Effector memory CD4-positive, alpha-beta T cell (primary cell): ENCODE data around the gene RAB44.

Experiments
- DNase-seq, 3 donors: peaks; one replicate each; pipeline ENCODE4 v3.0.0-alpha.2; 2020
- H3K27ac ChIP-seq: 2 replicates; pipeline ENCODE4 v1.7.0; 2013; ENCODE audit warnings: mild to moderate bottlenecking, low read length, moderate library complexity; ENCODE audit not compliant: insufficient read depth, poor library complexity, severe bottlenecking
- H3K27me3 ChIP-seq: replicated peaks from 2 replicates; pipeline ENCODE4 v1.7.0; 2013; ENCODE audit warnings: mild to moderate bottlenecking, low read length; ENCODE audit not compliant: insufficient read depth, control insufficient read depth, poor library complexity, severe bottlenecking
- H3K36me3 ChIP-seq: 2 replicates; pipeline ENCODE4 v1.7.0; 2013; ENCODE audit warnings: mild to moderate bottlenecking, low read length, moderate library complexity; ENCODE audit not compliant: control insufficient read depth, insufficient read depth
- H3K4me1 ChIP-seq: 2 replicates; pipeline ENCODE4 v1.7.0; 2013; ENCODE audit warnings: low read length, mild to moderate bottlenecking; ENCODE audit not compliant: control insufficient read depth, insufficient read depth, poor library complexity, severe bottlenecking
- H3K4me3 ChIP-seq: 2 replicates; pipeline ENCODE4 v1.7.0; 2013; ENCODE audit warnings: low read length, low read depth, mild to moderate bottlenecking; ENCODE audit not compliant: insufficient read depth, poor library complexity, severe bottlenecking
- H3K9me3 ChIP-seq: 2 replicates; pipeline ENCODE4 v1.7.0; 2013; ENCODE audit warnings: mild to moderate bottlenecking, low read length, moderate library complexity; ENCODE audit not compliant: control insufficient read depth

The RAB44 gene

DNA sequence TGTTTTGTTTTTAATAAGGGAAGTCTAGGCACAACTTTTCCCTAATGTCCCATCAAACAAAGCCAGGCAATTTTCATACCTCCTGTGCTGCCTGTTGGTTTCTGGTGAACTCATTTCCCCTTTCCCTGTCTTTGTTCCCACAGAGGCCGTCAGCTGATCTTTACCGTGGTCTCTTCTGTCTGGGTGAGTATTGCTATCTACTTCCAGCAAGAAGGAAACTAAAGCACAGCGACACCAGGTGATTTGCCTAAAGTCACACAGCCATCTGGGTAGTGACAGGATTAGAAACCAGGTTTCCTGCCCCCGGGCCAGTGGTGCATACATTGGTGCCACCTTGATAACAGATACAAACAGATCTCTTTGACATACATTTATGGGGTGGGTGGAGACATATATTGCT, 59.6 kb downstream of the RAB44 start:
- Histone ChIP-seq H3K36me3 (no peaks in the 10 kb centered on the region), H3K27me3 (no peaks in the 10 kb centered on the region), H3K27ac (peak overlapping the region; percentile 88), H3K9me3 (no peaks in the 10 kb centered on the region), H3K4me3 (no peak overlapping the region), H3K4me1 (peaks cover 61% of the 10 kb centered on the region)
- DNase-seq: peak; percentile 38 to 42 (median 40)

DNA sequence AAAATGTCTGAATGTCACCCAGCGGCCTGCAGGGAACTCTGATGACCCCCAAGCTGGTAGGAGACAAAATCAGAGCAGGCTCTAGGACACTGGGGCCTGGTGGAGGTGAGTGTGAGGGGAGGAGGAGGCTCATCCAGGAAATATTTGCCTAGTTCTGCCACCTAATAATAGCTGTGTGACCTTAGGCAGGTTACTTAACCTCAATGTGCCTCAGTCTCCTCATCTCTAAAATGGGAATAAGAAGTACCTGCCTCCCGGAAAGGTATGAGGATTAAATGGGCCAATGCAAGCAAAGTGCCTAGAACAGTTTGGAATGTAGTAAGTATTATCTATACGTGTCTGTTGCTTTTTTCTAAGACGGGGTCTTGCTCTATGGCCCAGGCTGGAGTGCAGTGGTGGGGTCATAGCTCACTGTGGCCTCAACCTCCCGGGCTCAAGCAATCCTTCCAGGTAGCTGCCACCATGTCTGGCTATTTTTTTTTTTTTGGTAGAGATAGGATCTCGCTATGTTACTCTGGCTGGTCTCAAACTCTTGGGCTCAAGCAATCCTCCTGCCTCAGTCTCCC, 60.4 kb downstream of the RAB44 start:
- no peak for DNase-seq
- H3K36me3 ChIP-seq: no peaks in the 10 kb centered on the region
- H3K9me3 ChIP-seq: no peaks in the 10 kb centered on the region
- no peaks in the 10 kb centered on the region for H3K27me3 ChIP-seq
- no peak overlapping the region for H3K4me3 ChIP-seq
- peaks cover 53% of the 10 kb centered on the region for H3K4me1 ChIP-seq
- H3K27ac ChIP-seq: peak overlapping the region; percentile 88

DNA sequence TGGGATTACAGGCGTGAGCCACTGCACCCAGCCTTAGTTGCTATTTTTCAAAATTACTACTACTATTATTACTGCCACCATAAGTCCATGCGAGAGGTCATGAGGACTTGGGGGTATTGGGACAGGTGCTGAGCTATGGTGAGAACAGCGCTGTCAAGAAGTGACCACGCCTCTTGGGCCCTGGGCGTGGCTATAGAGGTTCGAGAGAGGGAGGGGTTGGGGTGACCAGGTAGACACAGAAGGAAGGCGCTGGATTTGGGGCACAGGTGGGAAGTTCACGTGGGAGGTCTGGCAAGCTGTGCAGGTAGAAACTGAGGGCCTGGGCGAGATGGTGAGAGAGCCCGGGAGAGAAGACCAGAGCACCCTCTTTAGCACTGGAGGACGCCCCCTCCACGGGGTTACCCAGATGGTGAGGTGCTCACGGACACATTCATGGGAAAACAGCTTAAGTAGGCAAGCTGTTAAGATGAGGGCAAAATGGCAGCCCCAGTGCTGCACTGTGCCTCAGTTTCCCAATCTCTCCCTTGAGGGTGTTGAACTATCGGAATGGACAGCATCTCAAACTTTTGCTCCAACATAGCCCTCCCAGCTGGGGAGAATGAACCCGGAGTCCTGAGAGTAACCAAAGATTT, 61.0 kb downstream of the RAB44 start:
- Histone ChIP-seq H3K9me3 (no peaks in the 10 kb centered on the region), H3K27ac (peak overlapping the region; percentile 13), H3K27me3 (no peaks in the 10 kb centered on the region), H3K36me3 (no peaks in the 10 kb centered on the region), H3K4me3 (no peak overlapping the region), H3K4me1 (peaks cover 47% of the 10 kb centered on the region)
- no peak for DNase-seq

DNA sequence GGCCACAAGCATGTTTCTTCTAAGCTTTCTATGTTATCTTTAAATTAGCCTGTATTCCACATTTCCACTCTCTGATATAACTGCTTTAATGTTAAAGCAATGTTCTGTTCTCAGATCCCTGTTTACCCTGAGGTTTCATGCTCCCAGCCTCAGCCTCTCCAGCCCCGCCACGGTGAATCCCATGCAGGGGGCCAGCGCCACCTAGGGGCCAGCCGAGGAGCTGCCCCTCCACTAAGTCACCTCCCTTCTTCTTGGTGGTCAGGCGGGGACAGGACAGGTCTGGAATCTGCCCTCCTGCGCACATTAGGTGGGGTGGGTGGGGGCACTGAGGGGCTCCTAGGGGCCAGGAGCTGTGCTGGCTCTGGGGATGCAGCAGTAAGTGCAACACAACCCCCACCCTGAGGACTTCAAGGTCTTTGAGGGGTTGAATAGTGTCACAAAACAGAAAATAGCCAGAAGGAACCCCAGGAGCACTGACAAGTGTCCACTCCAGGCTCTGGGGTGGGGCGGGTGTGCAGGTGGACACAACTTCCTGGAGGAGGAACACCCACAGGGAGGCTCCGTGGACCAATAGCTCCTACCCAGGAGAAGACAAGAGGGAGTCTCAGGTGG, 61.6 kb downstream of the RAB44 start:
- no peaks in the 10 kb centered on the region for H3K36me3 ChIP-seq
- no peak overlapping the region for H3K4me3 ChIP-seq
- peaks cover 43% of the 10 kb centered on the region for H3K4me1 ChIP-seq
- H3K27ac ChIP-seq: peak overlapping the region; percentile 13
- H3K9me3 ChIP-seq: no peaks in the 10 kb centered on the region
- no peaks in the 10 kb centered on the region for H3K27me3 ChIP-seq
- peak; percentile 62 to 76 (median 72) for DNase-seq

DNA sequence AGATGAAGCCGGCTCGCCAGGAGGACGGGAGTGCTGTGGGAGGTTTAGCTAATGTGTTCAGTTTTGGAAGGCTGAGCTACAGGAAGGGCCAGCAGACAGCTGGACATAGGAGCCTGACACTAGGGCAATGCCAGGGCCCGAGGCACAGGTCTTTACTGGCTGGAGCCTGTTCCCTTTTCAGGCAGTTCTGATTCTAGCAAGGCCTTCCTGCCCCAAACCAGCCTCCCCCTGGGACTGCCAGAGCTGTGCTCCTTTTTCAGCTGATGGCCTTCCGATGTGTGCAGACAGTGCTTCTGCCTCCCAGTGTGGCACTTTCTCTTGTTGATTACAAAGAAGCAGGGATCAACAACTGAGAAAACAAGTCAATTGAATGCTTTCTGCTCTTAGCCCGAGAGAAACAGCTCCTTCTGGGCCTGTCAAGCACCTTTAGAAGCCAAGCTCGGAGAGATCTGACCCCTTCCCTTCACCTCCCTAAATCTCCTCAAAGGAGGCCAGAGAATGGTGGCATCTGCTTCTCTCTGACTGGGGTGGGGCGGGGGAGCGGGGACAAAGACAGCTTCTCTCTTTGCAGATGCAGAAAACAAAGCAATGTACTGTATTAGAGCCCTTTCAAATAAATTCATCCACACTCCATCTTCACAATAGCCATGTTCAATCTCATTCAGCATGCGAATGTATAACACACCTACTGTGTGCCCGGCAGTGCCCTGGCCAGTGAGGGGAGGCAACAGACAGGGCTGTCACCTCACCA, 63.2 kb downstream of the RAB44 start:
- Histone ChIP-seq H3K4me3 (no peak overlapping the region), H3K27me3 (no peaks in the 10 kb centered on the region), H3K27ac (no peak overlapping the region), H3K9me3 (no peaks in the 10 kb centered on the region), H3K36me3 (no peaks in the 10 kb centered on the region), H3K4me1 (peaks cover 27% of the 10 kb centered on the region)
- DNase-seq: no peak

DNA sequence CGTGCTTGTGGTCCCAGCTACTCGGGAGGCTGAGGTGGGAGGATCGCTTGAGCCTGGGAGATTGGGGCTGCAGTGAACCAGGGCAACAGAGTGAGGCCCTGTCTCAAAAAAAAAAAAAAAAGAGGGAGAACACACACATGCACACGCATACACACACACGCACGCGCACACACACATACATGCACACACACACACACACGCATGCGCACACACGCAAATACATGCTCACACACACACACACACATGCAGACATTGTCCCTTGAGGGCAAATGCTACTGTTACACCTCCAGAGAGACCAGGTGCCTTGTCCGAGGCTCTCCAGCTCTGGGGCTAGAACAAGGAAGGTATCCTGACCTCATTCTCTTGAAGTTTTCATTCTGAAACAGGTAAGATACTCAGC, 64.5 kb downstream of the RAB44 start:
- Histone ChIP-seq H3K4me3 (no peak overlapping the region), H3K9me3 (no peaks in the 10 kb centered on the region), H3K27ac (no peak overlapping the region), H3K27me3 (no peaks in the 10 kb centered on the region), H3K4me1 (peaks cover 18% of the 10 kb centered on the region), H3K36me3 (no peaks in the 10 kb centered on the region)
- no peak for DNase-seq

DNA sequence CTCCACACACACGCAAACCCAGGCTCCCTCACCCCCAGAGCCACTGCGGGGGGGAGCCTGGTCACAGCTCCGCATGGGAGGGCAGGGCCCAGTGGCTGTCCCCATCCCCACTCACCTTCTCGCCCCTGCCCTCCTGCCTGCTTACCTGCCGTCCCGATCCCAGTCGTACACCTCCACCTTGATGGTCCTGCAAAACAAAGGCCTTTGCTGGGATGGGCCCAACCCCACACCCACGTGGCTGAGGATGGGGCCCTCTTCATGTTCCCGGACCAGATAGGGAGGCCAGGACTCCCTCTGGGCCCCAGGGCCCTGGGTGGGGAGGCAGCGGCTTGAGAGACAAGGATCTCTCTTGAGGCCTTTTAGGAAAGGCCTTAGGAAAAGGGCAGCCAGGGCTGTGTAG, 67.6 kb downstream of the RAB44 start:
- Histone ChIP-seq H3K36me3 (no peaks in the 10 kb centered on the region), H3K27ac (no peak overlapping the region), H3K27me3 (no peaks in the 10 kb centered on the region), H3K4me3 (no peak overlapping the region), H3K4me1 (peaks cover 23% of the 10 kb centered on the region), H3K9me3 (no peaks in the 10 kb centered on the region)
- DNase-seq: no peak

DNA sequence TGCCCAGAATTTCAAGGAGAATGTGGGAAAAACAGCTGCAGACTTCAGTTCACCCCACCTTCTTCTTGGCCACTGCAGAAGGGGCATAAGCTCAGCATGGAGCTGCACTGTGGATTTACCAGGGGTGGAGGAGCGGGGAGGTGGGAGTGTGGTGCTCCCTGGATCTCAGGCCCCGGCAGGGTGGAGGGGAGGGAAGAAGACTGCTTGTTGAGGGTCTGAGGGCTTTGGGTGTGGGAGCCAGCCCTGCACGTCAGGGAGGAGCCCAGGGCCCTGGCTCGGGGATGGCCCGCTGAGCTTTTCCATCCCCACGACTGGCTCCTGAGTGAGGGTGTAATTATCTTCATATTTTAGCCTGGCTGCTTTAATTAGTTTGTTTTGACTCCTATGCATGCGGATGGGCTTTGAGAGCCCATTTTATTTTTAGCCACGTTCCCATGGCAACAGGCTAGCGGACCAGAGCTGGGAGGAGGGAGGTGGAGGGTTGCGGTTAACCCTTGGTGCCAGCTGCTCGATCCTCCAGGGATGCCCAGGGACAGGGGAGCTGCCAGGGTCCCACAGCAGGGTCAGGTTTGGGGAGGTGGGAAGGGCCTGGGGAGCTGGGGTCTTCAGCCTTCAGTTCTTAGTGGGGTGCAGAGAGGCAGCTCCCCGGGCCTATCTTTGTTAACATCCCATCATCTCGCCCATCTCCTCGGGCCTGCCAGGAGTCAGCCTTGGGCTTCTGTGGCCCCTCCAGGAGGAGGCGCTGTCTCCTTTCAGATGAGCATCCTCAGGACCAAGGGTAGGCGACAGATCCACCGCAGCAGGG, 68.2 kb downstream of the RAB44 start:
- Histone ChIP-seq H3K4me3 (no peak overlapping the region), H3K4me1 (peaks cover 27% of the 10 kb centered on the region), H3K9me3 (no peaks in the 10 kb centered on the region), H3K27me3 (no peaks in the 10 kb centered on the region), H3K36me3 (no peaks in the 10 kb centered on the region), H3K27ac (no peak overlapping the region)
- peak; percentile 62 to 72 (median 62) for DNase-seq

DNA sequence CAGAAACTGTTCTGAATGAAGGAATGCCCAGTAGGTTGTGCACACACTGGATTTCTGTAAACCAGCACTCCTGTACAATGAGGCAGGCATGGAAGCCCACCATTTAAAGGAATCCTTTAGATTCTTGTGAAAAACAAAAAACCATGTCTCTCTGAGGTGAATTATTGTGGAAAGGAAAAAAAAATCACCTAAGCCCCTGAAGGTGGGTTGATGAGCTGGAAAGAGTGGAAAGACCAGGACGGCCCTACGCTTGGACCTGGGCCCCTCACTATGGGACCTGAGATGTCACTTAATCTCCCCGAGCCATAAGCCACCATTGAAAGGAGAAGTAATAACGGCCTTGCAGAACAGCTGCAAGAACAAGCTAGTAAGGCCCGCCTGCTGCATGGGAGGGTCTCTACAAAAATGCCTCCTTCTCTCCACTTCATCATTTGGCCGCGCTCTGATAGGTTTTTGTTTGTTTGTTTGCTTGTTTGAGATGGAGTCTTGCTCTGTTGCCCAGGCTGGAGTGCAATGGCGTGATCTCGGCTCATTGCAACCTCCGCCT, 68.8 kb downstream of the RAB44 start:
- Histone ChIP-seq H3K27ac (no peak overlapping the region), H3K4me3 (no peak overlapping the region), H3K9me3 (no peaks in the 10 kb centered on the region), H3K36me3 (no peaks in the 10 kb centered on the region), H3K27me3 (no peaks in the 10 kb centered on the region), H3K4me1 (peaks cover 29% of the 10 kb centered on the region)
- no peak for DNase-seq
